ELF-1 (cell line): ENCODE measurements around the gene NEDD8.
A peak's percentile ranks its signal among the peaks of the same experiment; 100 is the strongest.

Experiments used
- DNase-seq: peaks from one replicate; pipeline ENCODE4 v3.0.0-alpha.2; 2016; ENCODE audit warnings: low read depth, low spot score

NEDD8 gene

DNA sequence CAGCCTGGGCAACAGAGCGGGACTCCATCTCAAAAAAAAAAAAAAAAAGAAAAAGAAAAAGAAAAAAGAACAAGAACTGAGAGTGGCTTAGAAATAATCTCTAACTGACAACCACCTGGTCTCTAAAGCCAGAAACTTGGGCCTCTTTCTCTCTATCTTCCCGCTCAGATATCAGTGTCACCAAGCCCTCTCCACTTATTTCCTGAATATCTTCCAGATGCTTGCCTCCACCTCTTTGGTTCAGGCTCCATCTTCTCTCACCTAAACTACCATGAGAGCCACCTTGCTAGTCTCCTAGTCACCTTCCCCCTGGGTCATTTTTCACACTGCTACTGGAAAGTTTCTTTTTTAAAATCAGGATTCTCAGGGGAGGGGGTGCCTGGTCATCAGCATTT, 35.1 kb downstream of the NEDD8 start:
- DNase-seq: no peak

DNA sequence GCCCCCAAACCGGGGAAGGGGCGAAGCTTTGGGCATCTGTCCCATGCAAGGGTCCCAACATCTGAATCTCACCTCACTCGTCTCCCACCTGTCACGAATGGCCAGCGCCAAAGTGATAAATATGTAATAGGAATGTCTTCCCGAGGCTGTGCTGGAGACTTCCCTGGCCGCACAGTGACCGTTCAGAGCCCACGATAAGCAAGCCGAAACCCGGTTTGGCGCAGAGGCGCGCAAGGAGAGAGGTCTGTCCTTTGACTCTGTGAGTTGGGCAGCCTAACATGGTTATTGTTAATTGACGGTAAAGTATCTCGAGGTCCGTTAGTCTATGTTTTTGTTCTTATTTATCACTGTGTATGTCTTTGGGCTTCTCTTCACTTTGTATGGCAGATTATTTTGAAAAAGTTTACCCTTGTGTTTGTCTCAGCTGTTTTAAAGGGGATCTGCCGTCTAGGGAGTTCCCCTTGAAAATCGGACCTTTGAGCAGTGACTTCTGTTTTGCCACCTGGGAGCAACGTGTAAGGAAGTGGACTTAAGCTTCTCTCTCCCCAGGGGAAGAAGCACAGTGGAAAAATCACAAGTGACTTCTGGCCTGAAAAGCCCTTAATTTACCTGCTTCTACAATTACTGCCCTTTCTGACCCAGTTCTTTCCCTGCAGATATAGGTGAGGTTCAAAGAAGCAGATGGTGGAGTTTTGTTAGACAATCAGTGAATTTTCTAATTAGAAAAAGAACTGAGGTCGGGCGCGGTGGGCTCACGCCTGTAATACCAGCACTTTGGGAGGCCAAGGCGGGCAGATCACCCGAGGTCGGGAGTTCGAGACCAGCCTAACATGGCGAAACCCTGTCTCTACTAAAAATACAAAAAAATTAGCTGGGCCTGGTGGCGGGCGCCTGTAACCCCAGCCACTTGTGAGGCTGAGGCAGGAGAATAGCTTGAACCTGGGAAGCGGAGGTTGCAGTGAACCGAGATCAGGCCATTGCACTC, 35.8 kb downstream of the NEDD8 start:
- peak; percentile 60 for DNase-seq

DNA sequence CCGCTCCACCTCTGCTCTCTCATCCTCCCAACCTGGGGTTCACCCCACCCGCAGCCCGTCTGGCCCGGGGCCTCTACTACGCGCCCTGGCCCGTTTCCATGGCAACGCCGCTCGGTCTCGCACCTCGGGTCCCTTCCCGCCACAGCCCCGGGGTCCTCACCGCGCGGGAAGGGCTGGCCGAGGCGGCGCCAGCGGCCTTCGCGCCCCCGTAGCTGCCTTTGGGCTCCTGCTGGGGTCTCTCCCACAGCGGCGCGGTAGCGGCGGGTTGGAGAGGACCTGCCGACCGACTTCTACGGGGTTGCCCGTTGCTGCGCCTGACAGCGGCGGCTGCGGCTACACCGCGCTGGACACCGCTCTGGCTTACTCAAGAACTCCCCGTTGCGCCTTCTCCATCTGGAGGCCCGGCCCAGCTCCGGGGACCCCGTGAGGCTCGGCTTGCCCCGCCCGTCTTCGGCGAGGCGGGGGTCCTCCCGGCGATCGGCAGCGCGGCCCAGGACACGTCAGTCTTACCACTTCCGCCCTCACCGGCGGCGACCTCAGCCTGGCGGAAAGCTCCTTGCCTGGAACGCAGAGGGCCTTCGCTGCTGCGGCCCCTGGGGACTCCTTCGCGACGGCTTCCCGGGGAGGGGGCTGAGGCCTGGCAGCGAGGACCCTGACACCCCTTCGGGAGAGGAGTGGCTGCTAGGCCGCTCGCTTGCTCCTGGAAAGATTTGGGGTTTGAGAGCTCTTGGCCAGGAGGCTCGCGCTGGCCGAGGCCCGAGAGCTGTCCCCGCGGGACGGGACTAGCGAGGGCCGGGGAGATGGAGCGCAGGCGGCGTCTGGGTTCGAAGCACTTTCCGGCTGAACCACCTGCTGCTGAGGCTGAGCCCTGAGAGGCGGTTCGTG, 36.7 kb downstream of the NEDD8 start, which contains the start of gene TM9SF1:
Gene TM9SF1 (minus strand): TSS at position 256 of the 885 bp plus-strand sequence. CDS start 422 bp downstream, outside the sequence.
- peak; percentile 92 for DNase-seq

DNA sequence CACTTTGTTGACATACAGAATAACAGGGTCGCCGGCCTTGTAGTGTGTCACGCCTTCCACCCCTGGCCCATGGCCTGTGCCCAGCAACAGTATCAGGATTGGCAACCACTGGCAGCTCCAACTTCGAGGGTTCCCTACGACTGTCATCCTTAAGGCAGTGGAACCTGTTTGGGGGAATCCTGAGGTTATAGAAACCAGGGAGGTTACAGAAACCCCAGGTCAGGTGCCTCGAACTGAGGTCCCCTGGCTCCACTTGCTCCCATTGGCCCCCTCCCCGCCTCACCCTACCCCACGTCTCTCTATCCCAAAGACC, 37.3 kb downstream of the NEDD8 start:
- DNase-seq: no peak

DNA sequence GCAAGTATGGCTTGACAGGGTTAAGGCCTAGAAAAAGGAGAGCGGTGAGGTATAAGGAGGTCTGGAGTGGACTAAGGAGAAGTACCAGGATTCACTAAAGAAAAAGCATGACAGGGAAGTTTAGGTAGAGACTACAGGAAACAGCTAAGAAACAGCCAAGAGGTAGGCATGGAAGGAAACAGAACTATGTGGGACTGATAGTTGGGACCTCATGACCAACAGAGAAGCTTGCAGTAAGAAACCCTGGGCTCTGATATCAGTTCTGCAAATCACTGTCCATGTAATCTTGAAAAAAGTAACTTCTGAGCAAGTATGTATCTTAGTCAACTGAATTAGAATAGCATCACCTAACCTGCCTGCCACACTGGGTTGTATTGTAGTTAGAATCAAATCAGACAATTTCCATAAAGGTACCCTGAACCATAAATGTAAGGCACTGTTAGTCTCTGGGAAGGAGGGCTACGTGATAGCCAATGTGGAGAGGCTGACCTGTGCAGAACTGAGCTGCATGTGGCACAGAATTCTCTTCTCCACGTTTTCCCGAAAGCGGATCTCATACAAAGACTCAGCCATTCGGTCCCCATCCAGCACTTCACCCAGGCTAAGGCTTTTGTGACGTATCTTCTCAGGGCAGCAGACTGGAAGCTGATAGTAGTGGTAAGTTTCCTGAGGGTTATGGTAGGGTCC, 37.8 kb downstream of the NEDD8 start:
- no peak for DNase-seq

DNA sequence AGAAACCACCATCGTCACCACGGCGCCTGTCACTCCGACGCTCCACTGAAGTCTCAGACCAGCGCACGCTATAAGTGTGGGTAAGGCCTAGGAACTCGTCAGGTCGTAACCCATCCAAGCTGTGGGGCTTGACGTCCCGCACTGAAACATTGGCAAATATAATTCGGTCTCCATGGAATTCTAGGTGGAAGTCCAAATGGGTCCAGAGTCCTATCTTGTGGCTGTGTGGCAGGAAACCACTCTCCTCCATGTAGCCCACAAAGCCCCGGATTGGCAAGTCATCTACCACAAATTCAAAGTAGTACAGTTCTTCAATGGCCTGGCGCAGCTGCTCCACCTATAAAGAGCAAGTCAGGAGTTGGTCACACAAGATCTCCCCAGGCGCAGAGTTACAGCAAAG, 39.2 kb downstream of the NEDD8 start:
- no peak for DNase-seq

DNA sequence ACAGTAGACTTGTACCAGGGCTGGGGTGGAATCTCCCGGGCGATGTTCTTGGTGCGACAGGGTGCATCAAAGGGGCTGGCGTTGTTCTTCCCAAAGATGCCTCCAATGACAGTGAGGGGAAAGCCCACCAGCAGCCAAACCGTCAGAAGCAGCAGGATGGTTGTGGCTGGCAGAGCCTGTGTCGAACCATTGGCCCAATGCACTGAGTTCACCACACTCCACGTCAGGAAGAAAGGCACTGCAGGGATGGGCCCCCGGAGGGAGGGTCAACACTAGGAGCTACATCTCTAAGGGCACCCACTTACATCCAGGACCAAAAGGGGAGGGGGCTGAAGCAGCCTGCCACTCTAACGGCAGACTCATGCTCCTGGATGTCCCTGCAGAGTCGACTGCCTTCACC, 41.8 kb downstream of the NEDD8 start:
- DNase-seq: no peak

DNA sequence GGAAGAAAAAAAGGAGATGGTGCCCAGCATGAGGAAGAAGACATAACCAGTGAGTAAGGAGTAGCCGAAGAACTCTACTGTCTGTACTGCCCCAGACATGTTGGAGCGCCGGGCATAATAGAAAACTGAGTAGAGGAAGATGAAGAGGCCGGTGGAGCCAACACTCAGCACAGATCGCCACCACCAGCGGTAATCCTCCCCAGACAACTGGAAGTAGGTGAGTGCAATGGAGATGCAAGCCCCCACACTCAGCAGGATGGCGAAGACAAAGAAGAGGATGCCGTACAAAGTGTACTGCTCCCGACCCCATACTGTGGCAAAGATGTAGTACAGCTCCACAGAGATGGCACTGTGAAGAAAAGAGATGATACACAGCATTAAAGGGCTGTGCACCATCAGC, 42.7 kb downstream of the NEDD8 start:
- no peak for DNase-seq

DNA sequence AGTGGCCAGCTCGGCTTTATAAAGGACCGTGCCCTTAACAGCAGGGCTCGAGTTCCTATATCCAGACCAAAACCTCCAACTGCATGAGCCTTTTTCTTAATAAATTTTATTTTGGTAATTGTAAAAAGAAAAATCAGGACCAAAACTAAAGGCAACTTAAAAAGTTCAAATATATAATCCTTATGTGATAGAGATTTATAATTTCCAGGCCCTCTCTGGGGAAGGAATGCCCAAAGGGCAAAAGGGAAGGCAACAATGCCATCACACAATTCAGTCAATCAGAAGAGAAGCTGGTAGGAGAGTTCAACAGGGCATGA, 43.1 kb downstream of the NEDD8 start:
- no peak for DNase-seq

DNA sequence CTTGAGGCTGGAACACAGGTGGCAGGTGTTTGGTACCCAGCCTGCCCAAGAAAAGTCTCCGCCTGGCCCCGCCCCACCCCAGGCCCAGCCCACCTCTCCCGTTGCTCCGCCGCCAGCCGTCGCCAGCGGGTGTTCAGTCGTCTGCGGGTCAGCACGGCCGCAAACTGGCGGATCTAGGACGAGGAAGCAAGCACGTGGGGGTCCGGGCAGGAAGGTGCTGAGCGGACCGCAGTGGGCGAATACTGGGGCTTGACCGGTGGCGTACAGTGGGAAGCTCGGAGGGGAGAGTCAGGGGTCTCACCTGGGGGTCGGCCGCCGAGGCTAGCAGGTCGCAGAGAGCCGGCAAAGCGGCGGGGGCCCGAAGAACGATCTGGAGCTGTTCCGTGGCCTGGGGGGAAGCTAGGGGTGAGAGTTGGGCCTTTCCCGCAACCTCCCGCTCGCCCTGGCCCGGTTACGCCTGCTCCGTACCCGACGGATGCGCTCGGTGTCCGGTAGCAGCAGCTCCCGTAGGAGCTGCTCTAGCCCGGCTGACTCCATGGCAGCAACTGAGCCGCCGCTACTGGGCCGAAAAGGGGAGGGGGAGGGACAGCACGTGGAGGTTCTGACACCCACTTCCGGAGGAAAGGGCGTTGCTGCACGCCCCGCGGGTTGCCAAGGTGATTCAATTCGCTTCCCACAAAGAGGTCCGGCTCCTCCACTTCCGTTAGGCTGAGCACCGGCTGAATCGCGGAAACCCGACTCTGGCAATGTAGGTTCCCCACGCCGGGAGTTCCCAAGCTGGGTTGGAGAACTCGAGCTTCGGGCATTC, 43.7 kb downstream of the NEDD8 start, which contains the start of gene IPO4:
Gene IPO4 (minus strand): TSS at position 566 of the 808 bp plus-strand sequence. CDS start 29 bp downstream, at position 537.
- peak; percentile 98 for DNase-seq

DNA sequence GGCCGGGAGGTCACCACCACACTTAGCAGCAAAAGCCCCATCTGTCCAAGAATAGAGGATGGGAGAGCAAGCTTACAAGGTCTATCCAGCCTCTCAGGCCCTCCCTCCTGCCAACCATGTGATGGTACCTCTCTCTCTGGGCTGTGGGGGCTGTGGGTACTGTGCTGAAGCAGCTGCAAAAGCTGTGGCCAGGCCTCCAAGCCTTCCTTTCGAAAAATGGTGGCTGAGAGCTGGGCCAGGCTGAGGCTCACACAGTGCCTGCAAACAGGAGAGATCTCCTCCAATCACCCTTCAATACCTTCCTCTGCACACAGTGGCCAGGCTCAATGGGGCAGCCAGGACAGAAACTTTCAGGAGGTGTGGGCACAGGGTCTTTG, 44.6 kb downstream of the NEDD8 start:
- no peak for DNase-seq

DNA sequence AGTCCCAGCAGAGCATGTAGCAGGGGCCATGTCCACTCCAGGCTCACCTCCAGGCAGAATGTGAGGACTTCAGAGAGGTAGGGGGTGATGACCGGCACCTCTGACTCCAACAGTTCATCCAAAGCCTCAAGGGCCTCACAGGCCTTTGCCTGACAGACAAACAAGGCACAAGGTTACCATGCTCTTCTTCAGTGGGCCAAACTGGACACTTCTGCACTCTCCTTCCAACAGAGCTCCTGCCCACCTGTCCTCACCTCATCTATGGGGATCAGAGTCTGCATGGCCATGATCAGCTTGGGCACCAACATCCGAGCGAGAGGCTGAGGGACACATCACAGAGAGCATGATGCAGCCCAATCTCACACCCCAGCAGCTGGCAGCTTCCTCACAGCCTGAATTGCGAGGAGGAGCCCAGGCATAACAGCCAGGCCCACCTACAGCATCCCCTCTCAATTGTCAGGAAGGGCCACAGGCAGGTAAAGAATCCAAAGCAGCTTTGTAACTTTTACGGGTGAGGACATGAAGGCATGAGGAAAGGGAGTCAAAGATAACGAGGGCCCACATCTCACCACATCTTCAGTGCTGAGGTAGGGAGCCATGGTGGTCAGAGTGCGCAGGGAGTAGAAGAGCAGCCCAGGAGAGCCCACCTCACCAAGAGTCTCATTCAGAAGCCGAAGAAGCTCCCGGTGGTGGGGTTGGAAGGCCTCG, 45.2 kb downstream of the NEDD8 start:
- DNase-seq: no peak

DNA sequence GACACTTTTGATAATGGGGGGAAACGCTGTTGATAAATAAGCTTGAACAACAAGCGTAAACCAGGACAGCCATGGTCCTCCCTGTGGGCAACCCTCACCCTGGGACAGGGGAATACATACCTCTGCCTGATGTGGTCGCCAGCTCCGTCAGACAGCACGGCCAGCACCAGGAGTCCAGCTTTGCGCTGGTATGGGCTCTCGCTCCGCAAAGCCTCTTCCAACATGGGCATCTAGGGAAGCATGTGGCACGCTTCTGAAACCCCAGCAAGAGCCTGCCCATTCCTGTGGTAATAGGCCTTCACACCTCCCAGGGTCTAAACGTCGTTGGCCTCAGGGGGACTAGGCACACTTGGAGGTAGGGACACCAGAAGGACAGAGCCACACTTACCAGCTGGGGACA, 46.4 kb downstream of the NEDD8 start:
- DNase-seq: no peak

DNA sequence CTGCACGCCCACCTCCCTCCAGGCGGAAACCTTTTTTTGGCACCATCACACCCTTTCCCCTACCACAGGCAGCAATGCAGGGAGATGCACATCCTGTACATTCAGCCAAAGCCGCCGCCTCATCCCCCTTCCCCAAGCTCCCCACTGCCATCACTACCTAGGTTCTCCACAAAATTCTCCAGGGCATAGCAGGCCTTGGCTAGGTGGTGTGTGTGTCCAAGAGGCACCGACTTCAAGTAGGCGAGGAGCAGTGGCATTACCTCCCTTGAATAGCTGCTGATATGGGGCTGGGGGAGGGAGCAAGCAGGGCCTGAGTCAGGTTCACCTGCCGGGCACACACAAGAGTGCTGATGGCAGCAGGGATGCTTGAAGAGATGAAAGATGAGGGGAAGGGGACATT, 47.1 kb downstream of the NEDD8 start:
- no peak for DNase-seq

DNA sequence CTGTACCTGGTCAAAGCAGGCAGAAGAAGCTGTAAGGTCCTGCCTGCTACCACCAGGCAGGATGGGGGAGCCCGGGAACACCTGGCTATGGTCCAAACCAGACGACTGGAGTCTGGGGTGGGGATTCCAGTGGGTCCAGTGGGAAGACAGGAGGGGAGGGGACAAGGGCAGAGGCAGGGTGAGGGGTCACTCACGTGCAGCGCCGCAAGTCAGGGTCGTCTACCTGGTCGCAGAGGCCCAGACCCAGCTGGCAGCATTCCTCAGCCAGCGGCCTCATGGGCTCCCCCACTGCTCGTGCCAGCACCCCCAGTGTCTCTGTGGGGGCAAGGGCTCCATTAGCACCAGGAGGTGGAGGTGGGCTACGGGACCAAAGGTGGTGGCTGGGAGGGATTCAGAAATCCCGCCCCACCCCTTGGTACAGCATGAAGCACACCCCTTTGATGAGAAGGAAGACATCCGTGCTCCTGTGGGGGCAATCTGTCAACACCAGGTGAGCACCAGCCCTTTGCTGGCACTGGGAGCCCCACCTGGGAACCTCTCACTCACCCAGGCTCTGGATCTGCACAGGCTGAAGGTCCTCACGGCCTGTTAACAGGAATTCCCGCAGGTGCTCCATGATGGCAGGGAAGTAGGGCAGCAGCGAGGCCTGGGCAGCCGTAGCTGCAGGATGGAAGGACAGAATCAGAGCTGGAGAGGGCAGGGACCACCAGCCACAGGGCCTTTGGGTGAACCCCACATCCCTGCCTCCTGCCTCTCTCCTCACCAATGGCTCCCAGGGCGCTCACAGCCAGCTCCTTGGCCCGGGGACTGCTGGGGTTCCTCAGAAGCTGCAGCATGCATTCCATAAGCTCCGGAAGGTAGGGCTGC, 47.8 kb downstream of the NEDD8 start:
- DNase-seq: no peak

DNA sequence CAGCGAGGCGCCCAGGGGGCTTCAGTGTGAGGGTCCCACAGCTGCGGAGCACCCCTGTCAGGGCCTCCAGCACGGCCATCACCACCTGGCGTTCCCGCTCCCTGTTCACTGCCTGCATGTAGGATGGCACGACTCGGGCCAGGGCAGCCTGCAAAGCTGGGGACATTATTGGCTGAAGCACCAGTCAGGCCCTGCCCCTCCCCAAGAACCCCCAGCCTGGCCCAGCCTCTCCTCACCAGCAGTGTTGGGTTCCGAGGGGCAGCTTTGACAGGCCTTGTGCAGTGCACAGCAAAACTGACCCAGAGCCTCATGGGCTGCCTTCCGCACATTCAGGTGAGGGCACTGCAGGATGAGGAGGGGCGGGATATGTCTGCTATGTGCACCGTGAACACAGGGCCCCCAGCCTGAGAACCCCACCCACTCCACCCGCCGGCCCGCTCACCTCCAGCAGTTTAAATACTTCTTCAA, 49.1 kb downstream of the NEDD8 start:
- DNase-seq: no peak

DNA sequence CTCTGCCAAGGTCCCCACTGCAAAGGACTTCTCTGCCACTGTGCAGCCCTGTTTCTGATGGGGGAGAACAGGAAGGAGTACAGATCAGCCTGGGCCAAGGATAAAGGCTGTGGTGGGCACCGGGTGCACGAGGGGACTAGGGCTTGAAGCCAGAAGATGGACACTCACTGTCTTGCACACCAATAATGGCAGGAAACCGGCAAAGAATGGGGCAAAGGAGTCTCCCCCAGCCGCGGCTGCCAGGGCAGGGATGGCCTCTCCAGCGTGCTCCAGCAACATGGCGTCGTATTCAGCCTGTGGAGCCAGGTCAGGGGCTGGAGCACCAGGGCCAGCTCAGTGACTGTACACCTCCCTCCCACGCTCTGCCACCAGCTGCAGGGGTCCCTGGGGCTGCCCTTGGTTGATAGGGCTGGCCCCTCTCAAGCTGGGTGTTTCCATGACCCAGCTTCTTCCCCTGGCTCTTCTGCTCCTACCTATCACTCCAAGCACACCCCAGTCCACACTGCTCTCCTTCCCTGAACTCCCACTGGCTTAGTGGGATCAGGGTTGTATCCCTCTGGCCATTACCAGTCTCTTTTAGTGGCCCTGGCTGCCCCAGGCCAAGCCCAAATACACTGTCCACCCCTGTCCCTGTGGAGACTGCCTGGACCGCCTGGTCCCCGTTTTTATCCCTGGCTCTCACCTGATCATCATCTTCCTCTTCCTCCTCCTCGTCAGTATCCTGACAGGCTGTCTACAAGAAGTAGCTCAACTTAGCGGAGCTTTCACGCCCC, 49.9 kb downstream of the NEDD8 start:
- no peak for DNase-seq

DNA sequence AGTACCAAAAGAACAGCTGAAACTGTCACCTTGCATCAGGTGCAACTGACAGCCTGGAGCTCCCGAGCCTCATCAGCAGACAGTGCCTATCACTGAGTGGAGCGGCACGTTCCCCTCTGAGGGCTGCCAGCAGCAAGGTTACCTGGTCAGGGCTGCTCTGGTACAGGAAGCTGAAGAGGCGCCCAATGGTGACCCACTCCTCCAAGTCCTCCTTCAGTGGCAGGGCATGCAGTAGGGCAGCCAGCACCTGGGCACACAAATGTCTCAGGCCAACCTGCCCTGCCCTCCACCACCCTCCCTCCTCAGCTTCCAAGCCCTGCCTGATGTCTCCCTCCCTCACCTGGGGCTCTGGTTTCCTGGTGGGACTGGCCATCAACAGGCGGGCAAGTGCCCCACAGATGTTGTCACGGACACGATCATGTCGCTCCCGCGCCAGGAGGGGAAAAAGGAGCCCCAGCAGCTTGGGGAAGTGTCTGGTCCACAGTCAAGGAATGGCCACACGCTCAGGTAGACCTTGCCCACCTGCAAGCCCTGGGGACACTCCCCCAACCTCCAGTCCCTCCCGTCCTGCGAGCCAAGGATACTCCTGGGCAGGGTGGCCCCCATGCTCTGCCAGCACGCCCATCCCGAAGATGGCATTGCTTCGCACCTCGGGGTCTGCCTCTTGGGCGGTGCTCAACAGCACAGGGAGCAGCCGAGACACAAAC, 50.6 kb downstream of the NEDD8 start:
- no peak for DNase-seq
